Parietal lobe (tissue), 2 donors: ENCODE data around the gene PYDC2. TPM values are rescaled to one million over a fixed set of nuclear protein-coding genes. Genes with fewer than 3 reads are reported as not detected.

Source experiments
- small RNA-seq: library from RNA; depleted of rRNA; stranded (forward); fragments of <200 nt; gene quantifications from one replicate; pipeline ENCODE3, GENCODE V24; 2014; ENCODE audit warnings: low replicate concordance
- total RNA-seq: library from RNA; depleted of rRNA; stranded (reverse); fragments of >200 nt; gene quantifications from one replicate; pipeline ENCODE4 v1.2.3, GENCODE V29; 2014

The PYDC2 gene
- total RNA-seq: not detected

GRCh38 chr3:191461113-191461595 is at the start of gene PYDC2:
Gene PYDC2 (plus strand): TSS chr3:191461163. CDS start chr3:191461163, 0 bp downstream.

Small RNA genes within 50 kb of the gene (small RNA-seq; reads per million reads assigned to genes)
- not detected for gene PYDC2

Other genes with a start within 250 kb of the PYDC2 start
- 126 TPM for gene CCDC50, start 131.8 kb upstream of the PYDC2 start, total RNA-seq
- 1.3 TPM for gene UTS2B, start 130.6 kb upstream of the PYDC2 start, total RNA-seq